Keratinocyte (primary cell): Measurements from ENCODE around the gene IRX1. TPM values are rescaled to one million over a fixed set of nuclear protein-coding genes. Genes with fewer than 3 reads are reported as not detected.

ENCODE experiments used
- DNase-seq: peaks from one replicate; pipeline ENCODE4 v3.0.0-alpha.2; 2011; ENCODE audit warnings: low read depth, missing footprints, low spot score
- FAIRE-seq: peaks from 2 replicates; lab custom pipeline; 2011; peaks lifted over from hg19 to GRCh38; lab: Jason Lieb, UNC
- H2AFZ ChIP-seq: 2 replicates; pipeline ENCODE4 v1.6.0; 2012; ENCODE audit warnings: low read length, control low read depth, inconsistent platforms; ENCODE audit not compliant: control insufficient read depth
- H3K27ac ChIP-seq: 2 replicates; pipeline ENCODE4 v1.5.1; 2011; ENCODE audit warnings: low read length; ENCODE audit not compliant: control insufficient read depth, insufficient read depth
- H3K27me3 ChIP-seq: 3 replicates; pipeline ENCODE4 v1.6.0; 2011; ENCODE audit warnings: low read length; ENCODE audit not compliant: control insufficient read depth, insufficient read depth; ENCODE audit errors: extremely low read depth
- H3K36me3 ChIP-seq, 2 experiments: 2 replicates in 1 of 2; 3 replicates in 1 of 2; pipeline ENCODE4 v1.5.1; 2011; ENCODE audit warnings: low read length in 2 of 2, mild to moderate bottlenecking in 1 of 2; ENCODE audit not compliant: control insufficient read depth in 2 of 2, insufficient read depth in 2 of 2; ENCODE audit errors: extremely low read depth in 1 of 2
- H3K4me1 ChIP-seq: 3 replicates; pipeline ENCODE4 v1.5.1; 2011; ENCODE audit warnings: low read length; ENCODE audit not compliant: control insufficient read depth, insufficient read depth; ENCODE audit errors: extremely low read depth
- H3K4me2 ChIP-seq: 3 replicates; pipeline ENCODE4 v1.6.0; 2011; ENCODE audit warnings: low read depth, low read length; ENCODE audit not compliant: control insufficient read depth, insufficient read depth; ENCODE audit errors: extremely low read depth
- H3K4me3 ChIP-seq, 3 experiments: fragments of 200-600 bp in 1 of 3; sonication (generic) in 1 of 3; 2 replicates in 2 of 3; 3 replicates in 1 of 3; pipeline ENCODE4 v1.5.1; 2011 to 2016; ENCODE audit warnings: low read length in 3 of 3, mild to moderate bottlenecking in 3 of 3, control low read depth in 2 of 3, inconsistent platforms in 1 of 3, low read depth in 1 of 3, mixed read lengths in 1 of 3, mixed run types in 1 of 3, moderate library complexity in 1 of 3; ENCODE audit not compliant: control insufficient read depth in 2 of 3, insufficient read depth in 2 of 3; ENCODE audit errors: extremely low read depth in 1 of 3
- H3K79me2 ChIP-seq: 2 replicates; pipeline ENCODE4 v1.6.0; 2012; ENCODE audit warnings: low read length; ENCODE audit not compliant: control insufficient read depth, insufficient read depth
- H3K9ac ChIP-seq: 3 replicates; pipeline ENCODE4 v1.6.0; 2011; ENCODE audit warnings: low read length; ENCODE audit not compliant: control insufficient read depth, insufficient read depth; ENCODE audit errors: extremely low read depth
- H3K9me1 ChIP-seq: 3 replicates; pipeline ENCODE4 v1.6.0; 2011; ENCODE audit warnings: low read length; ENCODE audit not compliant: control insufficient read depth, insufficient read depth; ENCODE audit errors: extremely low read depth
- H3K9me3 ChIP-seq: 2 replicates; pipeline ENCODE4 v1.5.1; 2012; ENCODE audit warnings: low read depth, low read length; ENCODE audit not compliant: control insufficient read depth
- H4K20me1 ChIP-seq: 3 replicates; pipeline ENCODE4 v1.6.0; 2011; ENCODE audit warnings: low read length; ENCODE audit not compliant: control insufficient read depth, insufficient read depth; ENCODE audit errors: extremely low read depth
- EZH2 ChIP-seq: IDR thresholded peaks from one replicate; pipeline ENCODE4 v1.6.1; 2012; ENCODE audit warnings: inconsistent platforms, mild to moderate bottlenecking, low read length, moderate library complexity
- dilution Hi-C: fragments of 300-500 bp; cut with MboI; formaldehyde crosslinking; loops from one replicate; pipeline ENCODE4 v1.7.0; 2020; ENCODE audit warnings: low sequenced_read_pairs; ENCODE audit not compliant: extremely low pct_ligation_motif_present
- polyA plus RNA-seq, 5 experiments: library from polyadenylated mRNA; depleted of rRNA in 3 of 5; stranded (reverse) in 3 of 5; stranded (forward) in 1 of 5; unstranded in 1 of 5; fragments of >200 nt; gene quantifications; 1 replicate in 1 of 5; 2 replicates in 3 of 5; 3 replicates in 1 of 5; pipeline versions ENCODE4 v1.2.1 to v1.2.3, GENCODE V29; 2011 to 2012; ENCODE audit warnings: missing spikeins in 2 of 5, low read depth in 1 of 5, low replicate concordance in 1 of 5
- TF ChIP-seq, protein P1 (sequence below), 3 experiments: IDR thresholded peaks in 1 of 3; conservative IDR thresholded peaks in 1 of 3; optimal IDR thresholded peaks in 1 of 3; 2 replicates in 2 of 3; 3 replicates in 1 of 3; pipeline versions ENCODE3 to v1.5.1; 2011; ENCODE audit warnings: low read length in 3 of 3, mild to moderate bottlenecking in 3 of 3, moderate library complexity in 2 of 3, control low read depth in 1 of 3, inconsistent platforms in 1 of 3; ENCODE audit not compliant: insufficient read depth in 2 of 3; ENCODE audit errors: extremely low read depth in 1 of 3

Gene IRX1
- polyA plus RNA-seq, 1 donor (not counting 4 experiments of a cell fraction or from before 2014, with no cell fraction given) = 1.00 TPM

DNA sequence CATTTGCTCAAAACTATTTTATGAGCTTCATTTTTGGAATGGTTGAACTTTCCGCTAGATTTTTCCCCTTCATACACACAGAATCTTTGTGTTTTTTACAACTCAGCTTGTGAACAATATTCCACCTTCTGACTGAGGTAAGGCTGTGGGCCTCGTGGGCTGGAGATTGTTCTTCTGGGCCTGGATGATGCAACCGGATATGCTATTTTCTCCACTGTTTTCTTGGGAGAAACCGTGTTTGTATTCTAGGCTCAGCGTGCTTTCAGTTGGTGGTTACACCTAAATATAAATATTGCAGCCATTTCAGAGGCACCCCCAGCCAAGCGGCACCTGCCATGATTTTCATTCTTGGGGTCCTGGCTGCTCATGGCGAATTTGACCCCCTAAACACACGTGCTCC is 55.2 kb downstream of the IRX1 start:
- H2AFZ ChIP-seq = no peak overlapping the region
- peaks cover 1% of the 10 kb centered on the region for H3K9me3 ChIP-seq
- no peaks in the 10 kb centered on the region for H3K79me2 ChIP-seq
- no peak overlapping the region for H3K9ac ChIP-seq
- no peaks in the 10 kb centered on the region for H3K9me1 ChIP-seq
- H3K4me3 ChIP-seq = no peak overlapping the region
- H3K27me3 ChIP-seq = no peaks in the 10 kb centered on the region
- dilution Hi-C loops = no loop called here
- FAIRE-seq = no peak
- H3K36me3 ChIP-seq = no peaks in the 10 kb centered on the region
- no peaks in the 10 kb centered on the region for H3K4me1 ChIP-seq
- no peak overlapping the region for H3K4me2 ChIP-seq
- H3K27ac ChIP-seq = no peak overlapping the region
- TF ChIP-seq, protein P1, sequence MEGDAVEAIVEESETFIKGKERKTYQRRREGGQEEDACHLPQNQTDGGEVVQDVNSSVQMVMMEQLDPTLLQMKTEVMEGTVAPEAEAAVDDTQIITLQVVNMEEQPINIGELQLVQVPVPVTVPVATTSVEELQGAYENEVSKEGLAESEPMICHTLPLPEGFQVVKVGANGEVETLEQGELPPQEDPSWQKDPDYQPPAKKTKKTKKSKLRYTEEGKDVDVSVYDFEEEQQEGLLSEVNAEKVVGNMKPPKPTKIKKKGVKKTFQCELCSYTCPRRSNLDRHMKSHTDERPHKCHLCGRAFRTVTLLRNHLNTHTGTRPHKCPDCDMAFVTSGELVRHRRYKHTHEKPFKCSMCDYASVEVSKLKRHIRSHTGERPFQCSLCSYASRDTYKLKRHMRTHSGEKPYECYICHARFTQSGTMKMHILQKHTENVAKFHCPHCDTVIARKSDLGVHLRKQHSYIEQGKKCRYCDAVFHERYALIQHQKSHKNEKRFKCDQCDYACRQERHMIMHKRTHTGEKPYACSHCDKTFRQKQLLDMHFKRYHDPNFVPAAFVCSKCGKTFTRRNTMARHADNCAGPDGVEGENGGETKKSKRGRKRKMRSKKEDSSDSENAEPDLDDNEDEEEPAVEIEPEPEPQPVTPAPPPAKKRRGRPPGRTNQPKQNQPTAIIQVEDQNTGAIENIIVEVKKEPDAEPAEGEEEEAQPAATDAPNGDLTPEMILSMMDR (optimal IDR thresholded peaks at IDR 0.05 in 1 of 3, IDR thresholded peaks at IDR 0.05 in 1 of 3, conservative IDR thresholded peaks at IDR 0.05 in 1 of 3; ENCODE audit: extremely low read depth in 1 of 3, insufficient read depth in 2 of 3, low read length in 3 of 3) = no peak
- TF ChIP-seq EZH2 = no peak
- DNase-seq = no peak
- no peaks in the 10 kb centered on the region for H4K20me1 ChIP-seq
